Calu3 (cell line): ENCODE results near the gene ZNF511. TPM values are rescaled to one million over a fixed set of nuclear protein-coding genes. Genes with fewer than 3 reads are reported as not detected.
"Not testable (repeated sequence)": the region's sequence is repeated elsewhere in the genome, so short reads cannot be mapped to it uniquely, and the experiment has no call there.

Experiments used
- BruUV-seq: library from RNA; stranded (reverse); fragments of 400-500 nt; replicated peaks from 2 replicates; lab custom pipeline; 2021; lab: Mats Ljungman, UMichigan
- CTCF ChIA-PET: fragments of 300-600 bp; sonication (Branson Sonifier 250); formaldehyde crosslinking; loops from one replicate; lab custom pipeline; 2022; ENCODE audit warnings: antibody characterized with exemption; lab: Charles Lee
- DNase-seq: peaks from one replicate; pipeline ENCODE4 v3.0.0; 2022
- H3K27ac Mint-ChIP-seq: one replicate; pipeline ENCODE4 v1.8.0; 2022; ENCODE audit warnings: mixed read lengths; ENCODE audit not compliant: unreplicated experiment
- H3K27me3 Mint-ChIP-seq: one replicate; pipeline ENCODE4 v1.8.0; 2022; ENCODE audit warnings: mixed read lengths; ENCODE audit not compliant: unreplicated experiment
- H3K36me3 Mint-ChIP-seq: one replicate; pipeline ENCODE4 v1.8.0; 2022; ENCODE audit warnings: mild to moderate bottlenecking, moderate library complexity, mixed read lengths; ENCODE audit not compliant: insufficient read depth, unreplicated experiment
- H3K4me1 Mint-ChIP-seq: one replicate; pipeline ENCODE4 v1.8.0; 2022; ENCODE audit warnings: mild to moderate bottlenecking, low read depth, mixed read lengths; ENCODE audit not compliant: unreplicated experiment
- H3K4me3 Mint-ChIP-seq: one replicate; pipeline ENCODE4 v1.8.0; 2022; ENCODE audit warnings: mild to moderate bottlenecking, low read depth, moderate library complexity, mixed read lengths; ENCODE audit not compliant: unreplicated experiment
- H3K9me3 Mint-ChIP-seq: one replicate; pipeline ENCODE4 v1.8.0; 2022; ENCODE audit warnings: low read depth, mixed read lengths; ENCODE audit not compliant: unreplicated experiment
- intact Hi-C: fragments of 100-400 bp; cut with micrococcal nuclease; formaldehyde crosslinking; loops from one replicate; pipeline ENCODE4 v1.10.0; 2022; ENCODE audit not compliant: unreplicated experiment
- total RNA-seq: library from RNA; stranded (reverse); gene quantifications from 2 replicates; pipeline ENCODE4 v1.2.3, GENCODE V29; 2022
- TF ChIP-seq, protein P1 (sequence below): fragments of 200-600 bp; IDR thresholded peaks from one replicate; pipeline ENCODE4 v1.8.0; 2022; ENCODE audit warnings: antibody characterized with exemption; ENCODE audit not compliant: unreplicated experiment

ZNF511 gene
- total RNA-seq, 1 experiment from 2014 or later: 24.0 TPM

DNA sequence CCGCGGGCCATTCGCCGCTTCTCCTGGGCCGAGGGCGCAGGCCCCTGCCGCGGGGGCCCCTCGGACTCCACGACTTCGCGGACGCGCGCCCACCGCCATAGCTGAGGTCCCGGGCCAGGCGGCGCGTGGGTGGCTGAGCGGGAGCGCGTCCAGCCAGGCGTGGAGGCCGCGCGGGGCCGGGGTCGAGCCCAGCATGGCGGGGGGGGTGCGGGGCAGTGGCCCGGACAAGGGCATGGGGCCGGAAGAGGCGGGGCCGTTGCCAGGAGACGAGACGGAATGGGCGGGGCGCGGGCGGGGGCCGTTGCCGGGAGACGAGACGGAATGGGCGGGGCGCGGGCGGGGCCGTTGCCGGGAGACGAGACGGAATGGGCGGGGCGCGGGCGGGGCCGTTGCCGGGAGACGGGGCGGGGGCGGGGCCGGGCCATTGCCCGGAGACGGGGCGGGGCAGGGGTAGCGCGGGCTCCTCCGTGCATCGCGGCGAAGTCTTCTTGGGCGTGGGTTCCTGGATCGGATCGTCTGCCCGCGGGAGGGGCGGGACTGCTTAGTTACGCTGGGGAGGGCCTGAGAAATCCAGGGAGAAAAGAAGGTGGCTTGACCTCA, 46.9 kb upstream of the ZNF511 start:
- BruUV-seq: no TSS peak
- Mint-ChIP-seq H3K9me3 (no peaks in the 10 kb centered on the region), H3K27me3 (no peaks in the 10 kb centered on the region), H3K4me1 (peaks cover 19% of the 10 kb centered on the region), H3K4me3 (peak overlapping the region; percentile 51), H3K27ac (no peak overlapping the region), H3K36me3 (peaks cover 27% of the 10 kb centered on the region)
- CTCF ChIA-PET: no interaction called here
- TF ChIP-seq, protein P1, sequence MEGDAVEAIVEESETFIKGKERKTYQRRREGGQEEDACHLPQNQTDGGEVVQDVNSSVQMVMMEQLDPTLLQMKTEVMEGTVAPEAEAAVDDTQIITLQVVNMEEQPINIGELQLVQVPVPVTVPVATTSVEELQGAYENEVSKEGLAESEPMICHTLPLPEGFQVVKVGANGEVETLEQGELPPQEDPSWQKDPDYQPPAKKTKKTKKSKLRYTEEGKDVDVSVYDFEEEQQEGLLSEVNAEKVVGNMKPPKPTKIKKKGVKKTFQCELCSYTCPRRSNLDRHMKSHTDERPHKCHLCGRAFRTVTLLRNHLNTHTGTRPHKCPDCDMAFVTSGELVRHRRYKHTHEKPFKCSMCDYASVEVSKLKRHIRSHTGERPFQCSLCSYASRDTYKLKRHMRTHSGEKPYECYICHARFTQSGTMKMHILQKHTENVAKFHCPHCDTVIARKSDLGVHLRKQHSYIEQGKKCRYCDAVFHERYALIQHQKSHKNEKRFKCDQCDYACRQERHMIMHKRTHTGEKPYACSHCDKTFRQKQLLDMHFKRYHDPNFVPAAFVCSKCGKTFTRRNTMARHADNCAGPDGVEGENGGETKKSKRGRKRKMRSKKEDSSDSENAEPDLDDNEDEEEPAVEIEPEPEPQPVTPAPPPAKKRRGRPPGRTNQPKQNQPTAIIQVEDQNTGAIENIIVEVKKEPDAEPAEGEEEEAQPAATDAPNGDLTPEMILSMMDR: no peak
- peak; percentile 77 for DNase-seq
- intact Hi-C loops: no loop called here

DNA sequence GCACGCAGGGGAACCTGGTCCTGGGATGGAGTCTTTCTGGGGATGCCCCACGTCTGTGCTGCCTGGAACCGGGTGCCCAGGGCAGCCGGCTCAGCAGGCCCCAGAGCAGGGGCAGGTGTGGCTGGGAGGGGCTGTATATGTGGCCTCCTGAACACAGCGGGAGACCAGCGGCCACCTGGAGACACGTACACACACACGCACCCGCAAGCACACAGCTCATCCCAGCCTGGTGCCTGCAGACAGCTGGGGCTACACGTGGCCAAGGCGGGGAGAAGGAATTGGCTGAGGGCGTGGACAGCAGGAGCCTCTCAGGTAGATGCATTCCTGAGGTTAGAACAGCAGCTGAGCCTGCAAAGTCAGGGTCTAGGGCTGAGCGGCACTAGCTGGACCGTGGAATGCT, 46.0 kb upstream of the ZNF511 start:
- CTCF ChIA-PET: no interaction called here
- no peak overlapping the region for H3K27ac Mint-ChIP-seq
- DNase-seq: no peak
- BruUV-seq: no TSS peak
- TF ChIP-seq, protein P1: no peak
- peaks cover 19% of the 10 kb centered on the region for H3K4me1 Mint-ChIP-seq
- H3K9me3 Mint-ChIP-seq: no peaks in the 10 kb centered on the region
- H3K27me3 Mint-ChIP-seq: no peaks in the 10 kb centered on the region
- intact Hi-C loops: no loop called here
- H3K36me3 Mint-ChIP-seq: peaks cover 23% of the 10 kb centered on the region
- no peak overlapping the region for H3K4me3 Mint-ChIP-seq

DNA sequence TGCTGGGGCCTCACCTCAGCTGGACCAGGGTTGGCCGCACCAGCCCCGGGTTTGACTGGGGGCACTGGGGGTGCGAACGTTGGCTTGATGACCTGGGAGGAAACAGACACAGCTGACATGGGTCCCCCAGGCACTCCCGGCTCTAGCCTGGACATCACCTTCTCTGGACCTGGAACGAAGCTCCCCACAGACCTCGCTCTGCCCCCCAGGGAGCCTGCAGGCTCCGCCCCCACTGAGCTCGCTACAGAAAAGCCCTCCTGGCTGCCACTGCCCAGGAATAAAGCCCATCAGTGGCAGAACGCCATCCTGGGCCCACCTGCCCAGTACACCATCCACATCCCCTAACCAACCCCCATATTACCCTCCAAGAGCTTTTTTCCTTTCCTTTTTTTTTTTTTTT, 45.0 kb upstream of the ZNF511 start:
- Mint-ChIP-seq H3K9me3 (no peaks in the 10 kb centered on the region), H3K27ac (no peak overlapping the region), H3K36me3 (peaks cover 22% of the 10 kb centered on the region), H3K4me3 (no peak overlapping the region), H3K4me1 (peaks cover 19% of the 10 kb centered on the region), H3K27me3 (no peaks in the 10 kb centered on the region)
- intact Hi-C loops: no loop called here
- no peak for DNase-seq
- TF ChIP-seq, protein P1: no peak
- BruUV-seq: no TSS peak
- CTCF ChIA-PET: no interaction called here

DNA sequence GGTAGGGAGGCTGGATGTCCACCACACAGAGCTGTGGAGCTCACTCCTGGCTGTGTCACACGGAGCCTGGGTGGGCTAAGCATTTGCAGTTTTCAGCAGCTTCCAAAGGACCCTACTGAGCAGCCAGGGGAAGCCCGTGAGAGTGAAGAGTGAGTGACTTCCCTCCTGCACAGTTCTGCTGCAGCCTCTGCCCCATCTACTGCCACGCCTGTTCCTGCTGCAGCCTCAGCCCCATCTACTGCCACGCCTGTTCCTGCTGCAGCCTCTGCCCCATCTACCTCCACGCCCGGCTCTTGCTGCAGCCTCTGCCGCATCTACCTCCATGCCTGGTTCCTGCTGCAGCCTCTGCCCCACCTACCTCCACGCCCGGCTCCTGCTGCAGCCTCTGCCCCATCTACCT, 44.3 kb upstream of the ZNF511 start:
- BruUV-seq: no TSS peak
- Mint-ChIP-seq H3K36me3 (peaks cover 15% of the 10 kb centered on the region), H3K4me3 (no peak overlapping the region), H3K27me3 (no peaks in the 10 kb centered on the region), H3K9me3 (no peaks in the 10 kb centered on the region), H3K27ac (no peak overlapping the region), H3K4me1 (peaks cover 12% of the 10 kb centered on the region)
- CTCF ChIA-PET: no interaction called here
- intact Hi-C loops: no loop called here
- TF ChIP-seq, protein P1: no peak
- no peak for DNase-seq

DNA sequence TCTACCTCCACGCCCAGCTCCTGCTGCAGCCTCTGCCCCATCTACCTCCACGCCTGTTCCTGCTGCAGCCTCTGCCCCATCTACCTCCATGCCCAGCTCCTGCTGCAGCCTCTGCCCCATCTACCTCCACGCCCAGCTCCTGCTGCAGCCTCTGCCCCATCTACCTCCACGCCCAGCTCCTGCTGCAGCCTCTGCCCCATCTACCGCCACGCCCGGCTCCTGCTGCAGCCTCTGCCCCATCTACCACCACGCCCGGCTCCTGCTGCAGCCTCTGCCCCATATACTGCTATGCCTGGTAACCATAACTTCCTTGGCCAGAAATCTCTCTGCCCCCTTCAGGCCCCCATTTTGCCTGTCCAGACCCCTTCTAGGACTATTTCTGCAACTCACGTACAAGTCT, 43.7 kb upstream of the ZNF511 start:
- H3K4me1 Mint-ChIP-seq, BruUV-seq, CTCF ChIA-PET, H3K27me3 Mint-ChIP-seq, intact Hi-C loops, H3K4me3 Mint-ChIP-seq, H3K27ac Mint-ChIP-seq, DNase-seq, H3K9me3 Mint-ChIP-seq: not testable (repeated sequence)
- H3K36me3 Mint-ChIP-seq: peaks cover 12% of the 10 kb centered on the region
